ENCODE measurements around the gene CLNK.

Gene CLNK

DNA sequence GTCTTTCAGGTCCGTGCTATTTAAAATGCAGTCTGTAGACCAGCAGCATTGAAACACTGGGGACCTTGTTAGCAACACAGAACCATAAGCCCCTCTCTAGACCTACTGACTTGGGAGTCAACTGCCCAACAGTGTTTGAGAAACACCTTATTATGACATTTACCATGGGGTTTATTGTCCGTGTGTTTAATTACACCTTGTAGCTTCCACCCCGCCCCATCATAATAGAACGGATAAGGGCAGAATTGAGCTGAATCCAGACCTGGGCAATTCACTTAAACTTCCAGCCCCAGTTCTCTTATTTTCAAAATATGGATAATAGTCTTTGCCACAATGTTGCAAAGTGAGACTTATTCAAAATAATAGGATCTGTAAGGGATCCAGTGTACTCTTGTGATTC is 30.6 kb upstream of the CLNK start:
- Histone ChIP-seq H2AFZ (ENCODE audit: low read length) (no peak overlapping the region), H3K27ac (ENCODE audit: low read depth, low read length, poor library complexity, severe bottlenecking) (no peak overlapping the region), H3K9ac (ENCODE audit: low read length) (no peak overlapping the region), H3K4me2 (ENCODE audit: low read length) (no peak overlapping the region), H4K20me1 (ENCODE audit: insufficient read depth, low read length) (no peaks in the 10 kb centered on the region), H3K4me3 (ENCODE audit: low read depth, low read length, poor library complexity, severe bottlenecking) (no peak overlapping the region), H3K9me2 (ENCODE audit: low read depth, low read length) (no peaks in the 10 kb centered on the region), H3K36me3 (ENCODE audit: insufficient read depth, low read length) (no peaks in the 10 kb centered on the region), H3K4me1 (ENCODE audit: insufficient read depth, low read length, severe bottlenecking) (no peaks in the 10 kb centered on the region), H3K9me3 (ENCODE audit: low read length) (no peaks in the 10 kb centered on the region), H3K27me3 (ENCODE audit: insufficient read depth, low read length) (no peaks in the 10 kb centered on the region), H3K79me2 (ENCODE audit: insufficient read depth, low read length) (no peaks in the 10 kb centered on the region), H3F3A (ENCODE audit: insufficient read depth, low read length) (no peaks in the 10 kb centered on the region)
- no peak for TF ChIP-seq EZH2 (IDR thresholded peaks at IDR 0.05; ENCODE audit: borderline replicate concordance, low read length)
- TF ChIP-seq, protein P1, sequence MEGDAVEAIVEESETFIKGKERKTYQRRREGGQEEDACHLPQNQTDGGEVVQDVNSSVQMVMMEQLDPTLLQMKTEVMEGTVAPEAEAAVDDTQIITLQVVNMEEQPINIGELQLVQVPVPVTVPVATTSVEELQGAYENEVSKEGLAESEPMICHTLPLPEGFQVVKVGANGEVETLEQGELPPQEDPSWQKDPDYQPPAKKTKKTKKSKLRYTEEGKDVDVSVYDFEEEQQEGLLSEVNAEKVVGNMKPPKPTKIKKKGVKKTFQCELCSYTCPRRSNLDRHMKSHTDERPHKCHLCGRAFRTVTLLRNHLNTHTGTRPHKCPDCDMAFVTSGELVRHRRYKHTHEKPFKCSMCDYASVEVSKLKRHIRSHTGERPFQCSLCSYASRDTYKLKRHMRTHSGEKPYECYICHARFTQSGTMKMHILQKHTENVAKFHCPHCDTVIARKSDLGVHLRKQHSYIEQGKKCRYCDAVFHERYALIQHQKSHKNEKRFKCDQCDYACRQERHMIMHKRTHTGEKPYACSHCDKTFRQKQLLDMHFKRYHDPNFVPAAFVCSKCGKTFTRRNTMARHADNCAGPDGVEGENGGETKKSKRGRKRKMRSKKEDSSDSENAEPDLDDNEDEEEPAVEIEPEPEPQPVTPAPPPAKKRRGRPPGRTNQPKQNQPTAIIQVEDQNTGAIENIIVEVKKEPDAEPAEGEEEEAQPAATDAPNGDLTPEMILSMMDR (IDR thresholded peaks at IDR 0.05; ENCODE audit: low read length): no peak

DNA sequence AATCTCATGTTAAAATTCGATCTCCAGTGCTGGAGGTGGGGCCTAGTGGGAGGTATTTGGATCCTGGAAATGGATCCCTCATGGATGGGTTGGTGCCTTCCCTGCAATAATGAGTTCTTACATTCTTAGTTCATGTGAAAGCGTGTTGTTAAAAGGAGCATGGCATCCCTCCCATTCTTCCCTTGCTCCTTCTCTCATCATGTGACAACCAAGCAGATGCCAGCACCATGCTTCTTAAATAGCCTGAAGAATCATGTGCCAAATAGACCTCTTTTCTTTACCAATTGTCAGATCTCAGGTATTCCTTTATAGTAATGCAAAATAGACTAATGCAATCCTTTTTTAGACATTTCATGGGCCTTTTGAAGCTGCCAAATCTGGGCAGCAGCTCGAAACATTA is 29.0 kb upstream of the CLNK start:
- H3K4me2 ChIP-seq (ENCODE audit: low read length): no peak overlapping the region
- H3K27me3 ChIP-seq (ENCODE audit: insufficient read depth, low read length): no peaks in the 10 kb centered on the region
- H3F3A ChIP-seq (ENCODE audit: insufficient read depth, low read length): no peaks in the 10 kb centered on the region
- no peaks in the 10 kb centered on the region for H3K36me3 ChIP-seq (ENCODE audit: insufficient read depth, low read length)
- no peak overlapping the region for H3K4me3 ChIP-seq (ENCODE audit: low read depth, low read length, poor library complexity, severe bottlenecking)
- no peaks in the 10 kb centered on the region for H3K4me1 ChIP-seq (ENCODE audit: insufficient read depth, low read length, severe bottlenecking)
- no peaks in the 10 kb centered on the region for H3K9me2 ChIP-seq (ENCODE audit: low read depth, low read length)
- no peak overlapping the region for H3K27ac ChIP-seq (ENCODE audit: low read depth, low read length, poor library complexity, severe bottlenecking)
- H3K9ac ChIP-seq (ENCODE audit: low read length): no peak overlapping the region
- H4K20me1 ChIP-seq (ENCODE audit: insufficient read depth, low read length): no peaks in the 10 kb centered on the region
- H3K9me3 ChIP-seq (ENCODE audit: low read length): no peaks in the 10 kb centered on the region
- no peaks in the 10 kb centered on the region for H3K79me2 ChIP-seq (ENCODE audit: insufficient read depth, low read length)
- TF ChIP-seq EZH2 (IDR thresholded peaks at IDR 0.05; ENCODE audit: borderline replicate concordance, low read length): no peak
- TF ChIP-seq, protein P1 (IDR thresholded peaks at IDR 0.05; ENCODE audit: low read length): no peak
- no peak overlapping the region for H2AFZ ChIP-seq (ENCODE audit: low read length)

DNA sequence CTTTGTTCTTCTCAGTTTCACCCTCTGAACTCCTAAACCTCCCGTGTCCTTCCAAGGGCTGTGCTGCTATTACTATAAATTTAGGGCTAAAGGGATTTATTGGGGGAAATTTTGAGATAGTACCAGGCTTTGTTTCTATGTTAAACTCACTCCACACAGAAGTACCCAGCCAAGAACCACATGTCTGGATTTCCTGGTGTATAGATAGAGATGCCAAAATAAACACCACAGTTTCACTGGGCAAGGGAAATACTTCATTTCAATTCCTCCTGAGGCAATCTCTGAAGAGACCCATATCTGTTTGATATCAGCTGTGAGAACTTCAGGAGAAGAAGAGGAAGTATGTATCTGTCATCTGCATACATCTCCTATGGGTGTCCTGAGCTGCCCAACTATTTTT is 21.7 kb upstream of the CLNK start:
- Histone ChIP-seq H3K9me3 (ENCODE audit: low read length) (no peaks in the 10 kb centered on the region), H3K79me2 (ENCODE audit: insufficient read depth, low read length) (no peaks in the 10 kb centered on the region), H3K9ac (ENCODE audit: low read length) (no peak overlapping the region), H3K4me3 (ENCODE audit: low read depth, low read length, poor library complexity, severe bottlenecking) (no peak overlapping the region), H3K27ac (ENCODE audit: low read depth, low read length, poor library complexity, severe bottlenecking) (no peak overlapping the region), H3K9me2 (ENCODE audit: low read depth, low read length) (no peaks in the 10 kb centered on the region), H3K4me2 (ENCODE audit: low read length) (no peak overlapping the region), H2AFZ (ENCODE audit: low read length) (no peak overlapping the region), H4K20me1 (ENCODE audit: insufficient read depth, low read length) (no peaks in the 10 kb centered on the region), H3K36me3 (ENCODE audit: insufficient read depth, low read length) (no peaks in the 10 kb centered on the region), H3F3A (ENCODE audit: insufficient read depth, low read length) (no peaks in the 10 kb centered on the region), H3K4me1 (ENCODE audit: insufficient read depth, low read length, severe bottlenecking) (no peaks in the 10 kb centered on the region), H3K27me3 (ENCODE audit: insufficient read depth, low read length) (no peaks in the 10 kb centered on the region)
- TF ChIP-seq, protein P1 (IDR thresholded peaks at IDR 0.05; ENCODE audit: low read length): no peak
- TF ChIP-seq EZH2 (IDR thresholded peaks at IDR 0.05; ENCODE audit: borderline replicate concordance, low read length): no peak

All from OCI-LY1 (cell line).